Stimulated activated CD4-positive, alpha-beta T cell treated with anti-CD3 and anti-CD28 coated beads, Interleukin-4, amount 100 ng/mL, for 24 hours (primary cell): ENCODE data around the gene TMCC1.
"Not testable (repeated sequence)": the region's sequence is repeated elsewhere in the genome, so short reads cannot be mapped to it uniquely, and the experiment has no call there.

Experiments used
- DNase-seq: peaks from one replicate; pipeline ENCODE4 v3.0.0-alpha.2; 2020

TMCC1 gene

GRCh38 chr3:129893581-129894070 is at the start of gene TMCC1:
TMCC1 (minus strand) TSS chr3:129893711.
- DNase-seq, result peak; percentile 84

- no peak for DNase-seq
Measured at GRCh38 chr3:129943020-129943419, 49.5 kb upstream of the TMCC1 start.

- peak; percentile 22 for DNase-seq
Measured at GRCh38 chr3:129942296-129942695, 48.8 kb upstream of the TMCC1 start.

GRCh38 chr3:129940086-129940485 is 46.6 kb upstream of the TMCC1 start:
- DNase-seq, result no peak

GRCh38 chr3:129938140-129938930 is 44.8 kb upstream of the TMCC1 start:
- DNase-seq, result no peak

GRCh38 chr3:129937717-129938116 is 44.2 kb upstream of the TMCC1 start:
- no peak for DNase-seq

- DNase-seq, result peak; percentile 7
Measured at GRCh38 chr3:129936757-129937156, 43.2 kb upstream of the TMCC1 start.

- DNase-seq, result peak; percentile 24
Measured at GRCh38 chr3:129934234-129935123, 41.0 kb upstream of the TMCC1 start.

GRCh38 chr3:129933471-129933870 is 40.0 kb upstream of the TMCC1 start:
- no peak for DNase-seq

- no peak for DNase-seq
Measured at GRCh38 chr3:129929383-129929782, 35.9 kb upstream of the TMCC1 start.

- no peak for DNase-seq
Measured at GRCh38 chr3:129927072-129927471, 33.6 kb upstream of the TMCC1 start.

GRCh38 chr3:129919806-129920205 is 26.3 kb upstream of the TMCC1 start:
- no peak for DNase-seq

- no peak for DNase-seq
Measured at GRCh38 chr3:129919357-129919756, 25.8 kb upstream of the TMCC1 start.

GRCh38 chr3:129918461-129918860 is 24.9 kb upstream of the TMCC1 start:
- DNase-seq, result no peak

- DNase-seq, result no peak
Measured at GRCh38 chr3:129917423-129918007, 24.0 kb upstream of the TMCC1 start.

GRCh38 chr3:129913618-129914017 is 20.1 kb upstream of the TMCC1 start:
- DNase-seq, result no peak

- DNase-seq, result no peak
Measured at GRCh38 chr3:129911261-129911861, 17.9 kb upstream of the TMCC1 start.

- not testable (repeated sequence) for DNase-seq
Measured at GRCh38 chr3:129909235-129909634, 15.7 kb upstream of the TMCC1 start.

- no peak for DNase-seq
Measured at GRCh38 chr3:129908417-129908816, 14.9 kb upstream of the TMCC1 start.

- not testable (repeated sequence) for DNase-seq
Measured at GRCh38 chr3:129901272-129901671, 7.8 kb upstream of the TMCC1 start.

GRCh38 chr3:129897026-129897425 is 3.5 kb upstream of the TMCC1 start:
- DNase-seq, result no peak

- DNase-seq, result peak; percentile 66
Measured at GRCh38 chr3:129892857-129893580, 492 bp downstream of the TMCC1 start.
